Activated naive CD8-positive, alpha-beta T cell (primary cell): ENCODE data around the gene MYOZ2.
A peak's percentile ranks its signal among the peaks of the same experiment; 100 is the strongest.

Experiments
- H3K27ac Mint-ChIP-seq: one replicate; pipeline ENCODE4 v1.8.0; 2021; ENCODE audit warnings: mixed read lengths
- H3K27me3 Mint-ChIP-seq: one replicate; pipeline ENCODE4 v1.8.0; 2021; ENCODE audit warnings: mixed read lengths
- H3K36me3 Mint-ChIP-seq: one replicate; pipeline ENCODE4 v1.8.0; 2021; ENCODE audit warnings: mixed read lengths
- H3K4me1 Mint-ChIP-seq: one replicate; pipeline ENCODE4 v1.8.0; 2021; ENCODE audit warnings: low read depth, mixed read lengths
- H3K4me3 Mint-ChIP-seq: one replicate; pipeline ENCODE4 v1.8.0; 2021; ENCODE audit warnings: mild to moderate bottlenecking, mixed read lengths
- H3K9me3 Mint-ChIP-seq: one replicate; pipeline ENCODE4 v1.8.0; 2021; ENCODE audit warnings: low read depth, mixed read lengths

The MYOZ2 gene

GRCh38 chr4:119204916-119205315 lies 69.3 kb downstream of the MYOZ2 start:
- Mint-ChIP-seq H3K4me3 (no peak overlapping the region), H3K9me3 (no peaks in the 10 kb centered on the region), H3K27ac (no peak overlapping the region), H3K36me3 (peaks cover 2% of the 10 kb centered on the region), H3K4me1 (peaks cover 24% of the 10 kb centered on the region), H3K27me3 (no peaks in the 10 kb centered on the region)

- H3K36me3 Mint-ChIP-seq: no peaks in the 10 kb centered on the region
- no peaks in the 10 kb centered on the region for H3K27me3 Mint-ChIP-seq
- H3K4me1 Mint-ChIP-seq: peaks cover 29% of the 10 kb centered on the region
- H3K27ac Mint-ChIP-seq: no peak overlapping the region
- H3K4me3 Mint-ChIP-seq: no peak overlapping the region
- no peaks in the 10 kb centered on the region for H3K9me3 Mint-ChIP-seq
These were observed 70.1 kb downstream of the MYOZ2 start for GRCh38 chr4:119205690-119206089.

GRCh38 chr4:119206178-119206577 lies 70.5 kb downstream of the MYOZ2 start:
- Mint-ChIP-seq H3K27ac (no peak overlapping the region), H3K36me3 (no peaks in the 10 kb centered on the region), H3K4me1 (peaks cover 34% of the 10 kb centered on the region)

DNA sequence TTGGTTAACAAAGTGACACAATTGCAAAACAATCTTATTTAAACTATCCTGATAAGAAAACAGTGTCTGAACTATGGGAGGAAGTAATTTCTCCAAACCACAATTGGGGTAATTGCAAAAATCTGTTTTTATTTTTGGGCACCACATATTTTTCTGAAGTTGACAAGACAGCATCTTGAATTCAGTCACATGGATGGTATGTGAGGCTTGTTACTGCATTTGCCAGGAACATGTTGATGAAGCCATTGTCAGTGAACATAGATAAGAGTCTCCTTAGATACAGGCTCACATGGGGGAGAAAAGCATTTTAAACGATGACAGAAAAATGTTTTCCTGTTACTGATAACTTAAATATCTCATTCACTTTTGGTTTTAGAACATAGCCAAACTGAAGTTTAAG lies 71.4 kb downstream of the MYOZ2 start:
- Mint-ChIP-seq H3K27me3 (no peaks in the 10 kb centered on the region), H3K36me3 (no peaks in the 10 kb centered on the region), H3K27ac (no peak overlapping the region), H3K4me1 (peaks cover 43% of the 10 kb centered on the region), H3K9me3 (no peaks in the 10 kb centered on the region), H3K4me3 (no peak overlapping the region)

More at GRCh38 chr4:119206178-119206577, 70.5 kb downstream of the MYOZ2 start:
- no peaks in the 10 kb centered on the region for H3K27me3 Mint-ChIP-seq
- H3K4me3 Mint-ChIP-seq: no peak overlapping the region
- H3K9me3 Mint-ChIP-seq: no peaks in the 10 kb centered on the region

DNA sequence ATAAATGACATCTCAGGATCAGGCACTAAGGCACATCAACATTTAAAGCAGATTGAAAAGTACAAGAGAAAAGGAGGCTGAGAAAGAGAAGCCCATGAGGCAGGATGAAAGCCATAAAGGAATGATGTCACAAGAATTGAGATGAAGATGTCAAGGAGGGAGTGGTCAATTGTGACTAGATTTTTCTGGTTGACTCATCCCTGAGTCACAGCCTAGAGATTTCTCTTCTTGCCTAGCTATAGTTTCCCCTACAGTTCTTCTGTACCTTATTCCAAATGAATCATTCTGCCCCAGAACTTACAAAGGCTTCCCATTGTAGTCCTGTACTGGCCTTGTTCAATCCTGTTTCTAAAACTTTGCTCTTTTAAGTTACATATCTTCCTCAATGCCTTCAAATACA lies 73.4 kb downstream of the MYOZ2 start:
- H3K4me3 Mint-ChIP-seq: peak overlapping the region; percentile 68

GRCh38 chr4:119209586-119209985 lies 74.0 kb downstream of the MYOZ2 start:
- H3K4me3 Mint-ChIP-seq: peak overlapping the region; percentile 68
- no peaks in the 10 kb centered on the region for H3K27me3 Mint-ChIP-seq
- H3K4me1 Mint-ChIP-seq: peaks cover 54% of the 10 kb centered on the region
- H3K36me3 Mint-ChIP-seq: no peaks in the 10 kb centered on the region
- H3K9me3 Mint-ChIP-seq: no peaks in the 10 kb centered on the region
- H3K27ac Mint-ChIP-seq: peak overlapping the region; percentile 92

More for the DNA sequence above, 73.4 kb downstream of the MYOZ2 start:
- Mint-ChIP-seq H3K27ac (peak overlapping the region; percentile 92), H3K4me1 (peaks cover 51% of the 10 kb centered on the region), H3K9me3 (no peaks in the 10 kb centered on the region), H3K27me3 (no peaks in the 10 kb centered on the region), H3K36me3 (no peaks in the 10 kb centered on the region)

DNA sequence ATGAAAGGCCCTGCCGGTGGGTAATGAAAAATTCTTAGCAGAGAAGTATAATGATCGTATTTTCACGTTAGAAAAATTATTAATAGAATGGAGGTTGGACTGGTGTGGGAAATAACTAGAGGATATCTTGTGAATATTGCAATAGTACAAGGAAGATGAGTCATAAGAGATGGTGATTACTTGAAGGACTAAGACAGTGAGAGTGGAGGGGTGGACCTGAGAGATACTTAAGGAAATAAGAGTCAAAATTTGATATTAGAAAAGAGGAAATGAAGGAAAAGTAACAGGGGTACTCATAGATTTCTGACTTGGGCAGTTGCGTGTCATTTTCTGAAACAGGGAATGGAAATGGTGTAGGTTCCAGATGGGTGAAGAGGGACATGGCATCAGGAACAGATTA lies 75.1 kb downstream of the MYOZ2 start:
- Mint-ChIP-seq H3K9me3 (no peaks in the 10 kb centered on the region), H3K36me3 (no peaks in the 10 kb centered on the region), H3K27me3 (no peaks in the 10 kb centered on the region), H3K27ac (peak overlapping the region; percentile 94), H3K4me1 (peaks cover 61% of the 10 kb centered on the region), H3K4me3 (peak overlapping the region; percentile 98)

GRCh38 chr4:119211867-119212233 lies 76.2 kb downstream of the MYOZ2 start:
- Mint-ChIP-seq H3K9me3 (no peaks in the 10 kb centered on the region), H3K4me3 (peak overlapping the region; percentile 98), H3K27me3 (no peaks in the 10 kb centered on the region), H3K36me3 (no peaks in the 10 kb centered on the region), H3K27ac (peak overlapping the region; percentile 94), H3K4me1 (peaks cover 58% of the 10 kb centered on the region)

GRCh38 chr4:119212234-119212963 lies 76.8 kb downstream of the MYOZ2 start, which contains the start of gene USP53:
Gene USP53 (plus strand): TSS chr4:119212713. CDS start chr4:119239760, 27,047 bp downstream.
- H3K36me3 Mint-ChIP-seq: peaks cover under 1% of the 10 kb centered on the region
- H3K27me3 Mint-ChIP-seq: no peaks in the 10 kb centered on the region
- H3K9me3 Mint-ChIP-seq: no peaks in the 10 kb centered on the region
- H3K27ac Mint-ChIP-seq: peak within 1 kb of the TSS; percentile 94
- H3K4me3 Mint-ChIP-seq: peak within 1 kb of the TSS; percentile 98
- H3K4me1 Mint-ChIP-seq: peaks cover 58% of the 10 kb centered on the region

GRCh38 chr4:119212964-119213606 lies 77.5 kb downstream of the MYOZ2 start:
- Mint-ChIP-seq H3K4me3 (peak overlapping the region; percentile 98), H3K36me3 (peaks cover 8% of the 10 kb centered on the region), H3K27me3 (no peaks in the 10 kb centered on the region), H3K4me1 (peaks cover 64% of the 10 kb centered on the region), H3K27ac (peak overlapping the region; percentile 94), H3K9me3 (no peaks in the 10 kb centered on the region)

GRCh38 chr4:119218093-119218492 lies 82.5 kb downstream of the MYOZ2 start:
- peaks cover 27% of the 10 kb centered on the region for H3K36me3 Mint-ChIP-seq
- H3K9me3 Mint-ChIP-seq: no peaks in the 10 kb centered on the region
- peaks cover 39% of the 10 kb centered on the region for H3K4me1 Mint-ChIP-seq
- no peak overlapping the region for H3K4me3 Mint-ChIP-seq
- H3K27ac Mint-ChIP-seq: no peak overlapping the region
- no peaks in the 10 kb centered on the region for H3K27me3 Mint-ChIP-seq

- H3K9me3 Mint-ChIP-seq: no peaks in the 10 kb centered on the region
- H3K4me3 Mint-ChIP-seq: no peak overlapping the region
- H3K4me1 Mint-ChIP-seq: peaks cover 24% of the 10 kb centered on the region
- H3K36me3 Mint-ChIP-seq: peaks cover 41% of the 10 kb centered on the region
- H3K27ac Mint-ChIP-seq: no peak overlapping the region
- H3K27me3 Mint-ChIP-seq: no peaks in the 10 kb centered on the region
These were observed 85.8 kb downstream of the MYOZ2 start for GRCh38 chr4:119221412-119221811.

DNA sequence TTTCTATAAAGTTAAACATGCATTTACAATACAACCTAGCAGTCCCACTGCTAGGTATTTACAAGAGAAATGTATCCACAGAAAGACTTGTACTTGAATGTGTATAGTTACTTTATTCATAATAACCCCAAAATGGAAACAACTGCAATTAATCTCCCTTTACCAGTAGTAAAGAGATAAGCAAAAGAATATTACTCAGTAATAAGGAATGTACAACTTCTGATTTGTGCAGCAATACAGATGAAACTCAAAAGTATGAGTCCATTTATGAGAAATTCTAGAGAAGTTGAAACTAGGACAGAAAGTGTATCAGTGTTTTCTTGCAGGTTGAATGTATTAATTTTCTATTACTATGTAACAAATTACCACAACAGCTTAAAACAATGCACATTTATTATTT lies 92.1 kb downstream of the MYOZ2 start:
- Mint-ChIP-seq H3K36me3 (peaks cover 18% of the 10 kb centered on the region), H3K27ac (peak overlapping the region; percentile 17), H3K27me3 (no peaks in the 10 kb centered on the region), H3K4me3 (no peak overlapping the region), H3K4me1 (peaks cover 42% of the 10 kb centered on the region), H3K9me3 (peaks cover 4% of the 10 kb centered on the region)

DNA sequence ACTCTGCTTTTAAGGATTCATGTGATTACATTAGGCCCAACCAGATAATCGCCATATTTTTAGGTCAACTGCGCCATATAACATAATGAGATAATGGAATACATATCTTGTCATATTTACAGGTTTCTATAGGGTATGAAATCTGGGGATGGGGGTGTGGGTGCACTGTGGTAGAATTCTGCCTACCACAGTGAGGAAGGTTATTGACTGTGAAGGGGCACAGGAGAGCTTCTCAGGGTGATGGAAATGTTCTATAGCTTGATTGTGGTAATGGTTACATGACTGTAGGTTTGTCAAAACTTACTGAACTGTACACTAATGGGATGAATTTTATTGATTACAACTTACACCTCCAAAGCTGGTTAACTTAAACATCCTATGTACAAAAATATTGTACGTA lies 92.8 kb downstream of the MYOZ2 start:
- Mint-ChIP-seq H3K27ac (peak overlapping the region; percentile 17), H3K27me3 (no peaks in the 10 kb centered on the region), H3K36me3 (peaks cover 14% of the 10 kb centered on the region), H3K4me1 (peaks cover 46% of the 10 kb centered on the region), H3K4me3 (no peak overlapping the region), H3K9me3 (peaks cover 4% of the 10 kb centered on the region)

DNA sequence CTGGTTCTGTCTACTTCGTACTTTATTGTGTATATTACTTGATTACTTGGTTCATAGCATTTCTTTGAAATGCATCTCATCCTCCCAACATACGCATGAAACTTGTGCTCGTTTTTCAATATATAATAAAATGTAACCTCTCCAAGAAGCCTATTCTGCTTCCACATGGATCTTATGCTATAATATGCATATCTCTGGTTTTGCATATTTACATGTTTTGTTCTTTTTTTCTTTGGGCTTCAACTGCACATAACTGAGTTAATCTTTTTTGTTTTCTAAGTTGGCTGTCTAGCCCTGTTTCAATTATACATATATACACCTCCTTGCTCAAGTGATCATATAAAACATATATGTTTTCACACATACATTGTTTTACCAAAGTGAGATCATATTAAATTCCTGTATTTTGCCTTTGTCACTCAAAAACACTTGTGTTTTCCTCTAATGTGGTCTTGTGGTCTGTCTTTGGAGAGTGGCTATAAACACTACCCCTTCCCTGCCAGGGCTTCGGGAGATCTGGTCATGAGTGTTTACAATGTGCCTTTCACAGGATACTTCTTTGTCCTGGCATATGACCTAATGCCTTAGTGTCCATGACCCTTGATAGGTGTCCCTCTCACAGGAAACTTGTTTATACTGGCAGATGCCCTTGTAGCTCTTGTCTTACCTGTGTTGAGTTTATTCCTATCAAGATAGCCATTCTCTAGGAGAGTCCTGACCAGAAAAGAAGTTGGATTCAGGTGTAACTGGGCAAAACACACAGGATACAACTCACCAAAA lies 94.5 kb downstream of the MYOZ2 start:
- H3K36me3 Mint-ChIP-seq: peaks cover 7% of the 10 kb centered on the region
- no peak overlapping the region for H3K4me3 Mint-ChIP-seq
- H3K4me1 Mint-ChIP-seq: peaks cover 58% of the 10 kb centered on the region
- peaks cover 4% of the 10 kb centered on the region for H3K9me3 Mint-ChIP-seq
- no peak overlapping the region for H3K27ac Mint-ChIP-seq
- H3K27me3 Mint-ChIP-seq: no peaks in the 10 kb centered on the region
